Mesothelial cell of epicardium (in vitro differentiated cells): ENCODE results near the gene DYSF. TPM values are rescaled to one million over a fixed set of nuclear protein-coding genes. Genes with fewer than 3 reads are reported as not detected.

Experiments
- DNase-seq, 2 experiments: peaks; one replicate each; pipeline ENCODE4 v3.0.0; 2021; ENCODE audit warnings: low spot score in 2 of 2; ENCODE audit not compliant: unreplicated experiment in 2 of 2
- H3K27ac Mint-ChIP-seq: 2 replicates; pipeline ENCODE4 v1.8.0; 2021; ENCODE audit warnings: mixed read lengths
- H3K27me3 Mint-ChIP-seq: 2 replicates; pipeline ENCODE4 v1.8.0; 2021; ENCODE audit warnings: low read depth, mixed read lengths
- H3K36me3 Mint-ChIP-seq: 2 replicates; pipeline ENCODE4 v1.8.0; 2021; ENCODE audit warnings: mixed read lengths
- H3K4me1 Mint-ChIP-seq: 2 replicates; pipeline ENCODE4 v1.8.0; 2021; ENCODE audit warnings: mixed read lengths
- H3K4me3 Mint-ChIP-seq: 2 replicates; pipeline ENCODE4 v1.8.0; 2021; ENCODE audit warnings: mild to moderate bottlenecking, moderate library complexity, mixed read lengths
- H3K9me3 Mint-ChIP-seq: 2 replicates; pipeline ENCODE4 v1.8.0; 2021; ENCODE audit warnings: mixed read lengths
- total RNA-seq: library from RNA; stranded (reverse); gene quantifications from 3 replicates; pipeline ENCODE4 v1.2.1, GENCODE V29; 2021
- TF ChIP-seq, protein P1 (sequence below): fragments of 200-600 bp; sonication (generic); IDR thresholded peaks from one replicate; pipeline ENCODE4 v1.5.0; 2021; ENCODE audit warnings: antibody characterized with exemption; ENCODE audit not compliant: unreplicated experiment

The DYSF gene
- total RNA-seq, 1 donor from 2014 or later = 0.96 TPM

- no peak for DNase-seq
- peaks cover 10% of the 10 kb centered on the region for H3K4me1 Mint-ChIP-seq
- no peaks in the 10 kb centered on the region for H3K36me3 Mint-ChIP-seq
- H3K27me3 Mint-ChIP-seq = no peaks in the 10 kb centered on the region
- no peaks in the 10 kb centered on the region for H3K9me3 Mint-ChIP-seq
- no peak overlapping the region for H3K27ac Mint-ChIP-seq
- TF ChIP-seq, protein P1, sequence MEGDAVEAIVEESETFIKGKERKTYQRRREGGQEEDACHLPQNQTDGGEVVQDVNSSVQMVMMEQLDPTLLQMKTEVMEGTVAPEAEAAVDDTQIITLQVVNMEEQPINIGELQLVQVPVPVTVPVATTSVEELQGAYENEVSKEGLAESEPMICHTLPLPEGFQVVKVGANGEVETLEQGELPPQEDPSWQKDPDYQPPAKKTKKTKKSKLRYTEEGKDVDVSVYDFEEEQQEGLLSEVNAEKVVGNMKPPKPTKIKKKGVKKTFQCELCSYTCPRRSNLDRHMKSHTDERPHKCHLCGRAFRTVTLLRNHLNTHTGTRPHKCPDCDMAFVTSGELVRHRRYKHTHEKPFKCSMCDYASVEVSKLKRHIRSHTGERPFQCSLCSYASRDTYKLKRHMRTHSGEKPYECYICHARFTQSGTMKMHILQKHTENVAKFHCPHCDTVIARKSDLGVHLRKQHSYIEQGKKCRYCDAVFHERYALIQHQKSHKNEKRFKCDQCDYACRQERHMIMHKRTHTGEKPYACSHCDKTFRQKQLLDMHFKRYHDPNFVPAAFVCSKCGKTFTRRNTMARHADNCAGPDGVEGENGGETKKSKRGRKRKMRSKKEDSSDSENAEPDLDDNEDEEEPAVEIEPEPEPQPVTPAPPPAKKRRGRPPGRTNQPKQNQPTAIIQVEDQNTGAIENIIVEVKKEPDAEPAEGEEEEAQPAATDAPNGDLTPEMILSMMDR = no peak
- no peak overlapping the region for H3K4me3 Mint-ChIP-seq
These were observed 142.2 kb downstream of the DYSF start for GRCh38 chr2:71595569-71595968.

DNA sequence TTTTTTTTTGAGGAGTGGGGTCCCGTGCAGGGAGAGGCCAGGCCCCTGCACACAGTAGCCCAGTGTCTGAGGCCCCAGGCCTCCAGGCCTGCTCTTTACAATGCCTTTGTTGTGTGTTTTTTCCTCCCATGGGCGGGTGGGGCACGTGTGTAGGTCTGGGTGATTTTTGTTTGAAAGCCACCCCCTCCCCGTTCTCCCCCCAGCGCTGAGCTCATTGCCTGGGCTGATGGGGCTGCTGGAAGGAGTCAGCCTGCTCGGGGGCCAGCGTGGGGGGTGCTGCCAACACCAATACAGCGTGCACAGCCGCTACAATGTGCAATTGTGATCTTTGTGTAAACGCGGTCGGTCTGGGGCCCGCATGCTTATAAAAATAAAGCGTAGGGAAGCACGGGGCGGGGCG lies 142.7 kb downstream of the DYSF start:
- peaks cover 10% of the 10 kb centered on the region for H3K4me1 Mint-ChIP-seq

GRCh38 chr2:71597756-71598155 lies 144.4 kb downstream of the DYSF start:
- Mint-ChIP-seq H3K27me3 (no peaks in the 10 kb centered on the region), H3K9me3 (no peaks in the 10 kb centered on the region), H3K36me3 (no peaks in the 10 kb centered on the region), H3K27ac (no peak overlapping the region), H3K4me1 (peaks cover 10% of the 10 kb centered on the region), H3K4me3 (no peak overlapping the region)
- TF ChIP-seq, protein P1 = no peak
- no peak for DNase-seq

More for the DNA sequence above, 142.7 kb downstream of the DYSF start:
- no peaks in the 10 kb centered on the region for H3K9me3 Mint-ChIP-seq
- H3K36me3 Mint-ChIP-seq = no peaks in the 10 kb centered on the region
- no peaks in the 10 kb centered on the region for H3K27me3 Mint-ChIP-seq
- H3K27ac Mint-ChIP-seq = peak overlapping the region; percentile 64
- TF ChIP-seq, protein P1 = no peak
- no peak overlapping the region for H3K4me3 Mint-ChIP-seq
- no peak for DNase-seq

GRCh38 chr2:71598526-71598925 lies 145.2 kb downstream of the DYSF start:
- Mint-ChIP-seq H3K36me3 (no peaks in the 10 kb centered on the region), H3K9me3 (no peaks in the 10 kb centered on the region), H3K27ac (no peak overlapping the region)

GRCh38 chr2:71599038-71599437 lies 145.7 kb downstream of the DYSF start:
- H3K9me3 Mint-ChIP-seq = no peaks in the 10 kb centered on the region
- H3K36me3 Mint-ChIP-seq = no peaks in the 10 kb centered on the region
- H3K27ac Mint-ChIP-seq = no peak overlapping the region
- no peaks in the 10 kb centered on the region for H3K27me3 Mint-ChIP-seq
- no peak overlapping the region for H3K4me3 Mint-ChIP-seq
- peaks cover 10% of the 10 kb centered on the region for H3K4me1 Mint-ChIP-seq
- TF ChIP-seq, protein P1 = no peak
- DNase-seq = no peak

More at GRCh38 chr2:71598526-71598925, 145.2 kb downstream of the DYSF start:
- Mint-ChIP-seq H3K27me3 (no peaks in the 10 kb centered on the region), H3K4me1 (peaks cover 10% of the 10 kb centered on the region), H3K4me3 (no peak overlapping the region)
- TF ChIP-seq, protein P1 = no peak
- DNase-seq = no peak

- Mint-ChIP-seq H3K4me1 (peaks cover 15% of the 10 kb centered on the region), H3K27ac (no peak overlapping the region), H3K27me3 (no peaks in the 10 kb centered on the region), H3K36me3 (no peaks in the 10 kb centered on the region), H3K9me3 (no peaks in the 10 kb centered on the region), H3K4me3 (no peak overlapping the region)
- TF ChIP-seq, protein P1 = no peak
- DNase-seq = no peak
These were observed 146.4 kb downstream of the DYSF start for GRCh38 chr2:71599646-71600236.
